Activated CD8-positive, alpha-beta memory T cell treated with anti-CD3 and anti-CD28 coated beads for 48 hours (primary cell): ENCODE measurements around the gene FGD4.

ENCODE experiments used
- DNase-seq, 3 experiments: peaks; one replicate each; pipeline ENCODE4 v3.0.0-alpha.2; 2020; ENCODE audit warnings: low read depth in 2 of 3, low spot score in 2 of 3

Gene FGD4

DNA sequence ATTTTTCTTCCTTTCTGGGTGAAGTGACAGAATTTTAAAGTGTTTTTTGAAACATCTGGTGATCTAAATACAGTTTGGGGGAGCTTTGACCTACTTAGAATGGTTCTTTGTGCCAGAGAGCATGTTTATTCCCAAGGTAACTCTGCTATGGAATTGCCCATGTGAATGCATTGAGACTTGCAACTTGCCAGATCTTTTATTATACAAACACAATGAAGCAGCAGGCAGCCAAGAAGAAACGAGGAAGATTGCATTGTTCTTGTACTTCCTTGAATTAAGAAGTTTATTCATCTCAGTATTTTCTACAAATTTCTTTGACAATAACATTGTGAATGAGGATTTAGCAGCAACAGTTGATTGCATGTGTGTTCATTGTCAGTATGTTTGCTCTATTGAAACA lies 55.5 kb downstream of the FGD4 start:
- no peak for DNase-seq

DNA sequence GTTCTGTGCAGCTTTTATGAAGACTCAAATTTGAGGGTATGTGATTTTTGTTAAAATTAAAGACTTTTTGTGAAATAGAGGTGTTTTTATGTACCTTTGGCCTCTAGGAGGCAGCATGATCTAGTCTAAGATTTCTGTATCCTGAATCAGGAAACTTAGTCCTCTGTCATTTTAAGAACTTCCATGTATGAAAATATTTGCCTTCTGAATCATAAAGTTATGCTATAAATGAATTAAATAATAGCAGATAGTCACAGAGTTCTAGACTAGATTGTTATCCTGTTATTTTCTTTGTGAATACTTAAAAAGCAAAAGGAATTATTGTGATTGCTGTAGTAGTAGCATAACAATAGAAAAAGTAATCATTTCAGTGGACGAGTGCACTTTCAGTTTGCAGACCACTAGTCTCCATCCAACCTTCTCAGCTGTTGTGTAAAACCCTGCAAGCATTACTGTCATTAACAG lies 56.3 kb downstream of the FGD4 start:
- DNase-seq: no peak

DNA sequence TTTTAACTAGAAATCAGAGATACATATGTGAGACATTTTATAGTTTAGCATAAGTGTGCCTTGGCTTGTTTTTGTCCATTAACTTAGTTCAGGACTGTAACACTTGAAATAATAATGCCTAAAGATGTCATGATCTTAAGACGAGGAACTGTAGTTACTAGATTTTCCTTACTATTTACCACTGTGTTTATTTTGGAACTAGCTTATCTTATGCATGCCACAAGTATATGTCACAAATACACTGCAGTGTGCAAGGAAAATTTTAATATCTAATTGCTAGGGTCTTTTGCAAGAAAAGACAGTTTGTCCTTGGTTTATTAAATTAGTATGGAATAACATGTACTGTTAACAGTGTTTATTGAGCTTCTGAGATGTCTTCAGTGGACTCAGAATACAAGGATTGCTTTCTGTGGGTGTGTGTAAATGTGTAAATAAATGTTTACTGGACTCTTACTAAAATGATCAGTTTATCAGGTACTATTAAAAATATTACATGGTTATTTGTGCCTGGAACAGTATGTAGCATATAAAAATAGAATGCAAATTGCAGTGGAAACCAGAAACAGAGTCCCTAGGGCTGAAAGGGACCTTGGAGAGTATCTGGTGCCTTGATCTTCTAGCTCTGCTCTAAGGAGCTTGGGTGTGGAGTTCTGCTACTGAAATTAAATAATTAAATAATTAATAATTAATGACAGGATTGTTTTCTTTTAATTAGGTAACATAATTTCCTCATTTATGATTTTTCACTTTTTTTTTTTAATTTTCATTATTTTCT lies 58.1 kb downstream of the FGD4 start:
- no peak for DNase-seq

DNA sequence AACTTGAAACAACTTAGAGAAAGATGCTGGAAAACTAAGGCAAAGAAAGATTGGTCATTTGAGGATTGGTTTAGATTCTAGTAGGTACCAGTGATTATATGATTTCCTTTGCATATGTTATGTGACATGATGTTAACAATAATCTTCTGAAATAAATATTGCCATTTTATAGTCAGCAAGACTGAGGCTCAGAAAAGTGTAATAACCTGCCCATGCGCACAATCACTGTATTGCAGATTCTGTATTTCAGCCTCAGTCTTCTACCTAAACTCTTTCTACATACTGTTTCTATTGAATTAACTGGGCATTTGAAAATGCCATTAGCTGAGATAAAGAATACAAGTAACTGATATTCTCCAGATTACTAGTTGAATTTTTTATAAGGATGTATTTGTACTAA lies 61.3 kb downstream of the FGD4 start:
- no peak for DNase-seq

DNA sequence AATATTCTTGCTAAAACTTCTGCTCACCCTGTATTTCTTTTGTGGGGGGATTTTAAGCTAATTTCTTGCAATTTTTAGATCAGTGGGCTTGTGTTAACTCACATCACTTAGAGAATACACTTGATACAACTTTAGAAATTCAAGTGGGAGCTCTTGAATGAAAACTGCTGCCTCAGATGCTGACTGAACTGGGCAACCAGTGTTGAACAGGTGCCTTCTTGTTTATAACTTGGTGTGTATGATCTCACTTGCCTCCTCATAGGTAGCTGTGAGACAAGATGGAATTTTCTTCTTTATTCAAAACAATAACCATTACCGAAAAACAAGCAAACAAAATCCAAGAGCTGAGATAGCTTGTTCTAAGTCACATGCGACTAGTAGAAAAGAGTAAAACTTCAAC lies 63.5 kb downstream of the FGD4 start:
- no peak for DNase-seq

DNA sequence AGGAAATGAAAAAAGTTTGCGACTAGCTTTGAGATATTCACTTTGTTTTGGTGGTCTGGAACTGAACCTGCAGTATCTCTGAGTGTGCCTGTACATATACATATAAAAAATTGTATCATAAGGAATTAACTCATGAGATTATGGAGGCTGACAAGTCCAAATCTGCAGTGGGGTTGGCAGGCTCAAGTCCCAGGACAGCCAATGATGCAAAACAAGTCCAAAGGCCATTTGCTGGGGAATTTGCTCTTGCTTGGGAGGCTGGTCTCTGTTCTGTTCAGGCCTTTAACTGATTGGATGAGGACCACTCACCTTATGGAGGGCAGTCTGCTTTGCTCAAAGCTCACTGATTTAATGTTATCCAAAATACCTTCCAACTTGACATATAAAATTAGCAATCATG lies 66.8 kb downstream of the FGD4 start:
- DNase-seq: no peak

DNA sequence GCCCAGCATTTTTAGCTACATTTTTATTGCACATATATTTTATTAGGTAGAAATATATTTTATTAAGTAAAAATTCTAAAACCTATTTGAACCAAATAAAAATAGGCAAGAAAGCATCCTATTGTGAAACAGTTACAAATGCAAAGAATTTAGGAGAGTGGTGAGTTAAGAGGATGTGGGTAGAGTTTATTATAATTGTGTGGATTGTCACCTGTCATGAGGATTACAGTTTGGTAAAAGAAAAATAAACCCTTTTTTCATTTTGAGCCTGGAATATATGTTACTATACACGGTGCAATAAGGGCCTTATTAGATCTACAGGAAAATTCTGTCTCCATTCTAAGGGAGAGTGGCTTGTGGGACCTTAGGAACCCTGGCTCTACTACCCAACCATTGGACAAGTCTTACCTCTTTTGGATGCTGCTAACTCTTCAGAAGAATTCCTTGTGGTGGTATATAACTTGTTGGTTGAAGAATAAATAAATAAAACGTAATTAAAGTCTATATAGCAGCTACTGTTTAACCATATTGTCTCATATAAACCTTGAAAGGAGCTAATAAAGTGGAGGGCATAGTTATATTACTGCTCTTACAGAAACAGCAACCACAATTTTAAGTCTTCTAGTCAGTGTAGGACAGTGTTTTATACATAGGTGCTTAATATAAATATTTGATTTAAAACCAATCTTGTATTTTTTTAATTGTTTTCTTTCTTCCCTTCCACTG lies 67.8 kb downstream of the FGD4 start:
- no peak for DNase-seq

DNA sequence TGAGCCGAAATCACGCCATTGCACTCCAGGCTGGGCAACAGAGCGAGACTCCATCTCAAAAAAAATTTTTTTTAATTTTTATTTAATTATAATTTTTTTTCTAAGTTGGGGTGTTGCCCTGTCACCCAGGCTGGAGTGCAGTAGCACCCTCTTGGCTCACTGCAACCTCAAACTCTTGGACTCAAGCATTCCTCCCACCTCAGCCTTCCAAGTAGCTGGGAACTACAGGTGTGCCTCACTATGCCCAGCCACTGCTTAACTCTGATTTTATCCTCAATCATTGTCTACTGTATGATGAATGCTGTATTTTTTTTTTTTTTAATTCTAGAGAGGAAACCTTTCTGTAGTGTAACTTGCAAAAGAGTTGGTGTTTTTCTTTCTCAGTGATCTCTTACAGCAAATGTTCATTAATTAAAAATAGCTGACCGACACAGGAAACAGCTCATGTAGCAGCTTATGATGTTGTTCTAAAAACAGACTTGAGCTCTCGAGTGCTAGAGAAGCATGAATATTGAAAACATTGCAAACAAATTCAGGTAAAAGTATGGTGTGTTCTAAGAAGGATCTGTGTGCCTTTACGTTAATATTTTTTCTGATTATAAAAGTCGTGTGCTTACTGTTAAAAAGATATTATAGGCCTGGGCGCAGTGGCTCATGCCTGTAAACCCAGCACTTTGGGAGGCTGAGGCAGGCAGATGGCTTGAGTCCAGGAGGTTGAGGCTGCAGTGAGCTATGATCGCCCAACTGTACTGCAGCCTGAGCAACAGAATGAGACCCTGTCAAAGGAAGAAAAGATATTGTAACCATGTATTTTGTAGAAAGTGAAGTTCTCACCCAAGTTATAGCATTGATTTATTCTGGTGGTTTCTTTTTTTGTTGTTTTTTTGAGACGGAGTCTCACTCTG lies 68.9 kb downstream of the FGD4 start:
- DNase-seq: no peak

DNA sequence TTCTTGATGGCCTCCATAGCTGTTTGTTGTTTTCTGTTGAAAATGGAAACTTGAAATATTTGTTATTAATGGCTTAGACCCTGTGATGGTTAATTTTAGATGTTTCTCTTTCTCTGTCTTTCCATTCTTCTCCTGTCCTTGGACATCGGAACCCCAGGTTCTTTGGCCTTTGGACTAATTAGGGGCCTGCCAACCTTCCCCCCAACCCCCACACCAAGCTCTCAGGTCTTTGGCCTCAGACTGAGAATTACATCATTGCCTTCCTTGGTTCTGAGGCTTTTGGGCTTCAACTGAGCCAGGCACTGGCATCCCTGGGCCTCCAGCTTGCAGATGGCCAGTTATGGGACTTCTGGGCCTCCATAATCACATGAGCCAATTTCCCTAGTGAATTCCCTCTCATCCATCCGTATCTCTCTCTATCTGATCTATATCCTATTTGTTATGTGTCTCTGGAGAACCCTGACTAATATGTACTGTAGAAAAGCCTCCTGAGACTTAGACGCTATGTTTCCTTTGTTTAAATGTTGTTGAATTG lies 71.6 kb downstream of the FGD4 start:
- DNase-seq: no peak

DNA sequence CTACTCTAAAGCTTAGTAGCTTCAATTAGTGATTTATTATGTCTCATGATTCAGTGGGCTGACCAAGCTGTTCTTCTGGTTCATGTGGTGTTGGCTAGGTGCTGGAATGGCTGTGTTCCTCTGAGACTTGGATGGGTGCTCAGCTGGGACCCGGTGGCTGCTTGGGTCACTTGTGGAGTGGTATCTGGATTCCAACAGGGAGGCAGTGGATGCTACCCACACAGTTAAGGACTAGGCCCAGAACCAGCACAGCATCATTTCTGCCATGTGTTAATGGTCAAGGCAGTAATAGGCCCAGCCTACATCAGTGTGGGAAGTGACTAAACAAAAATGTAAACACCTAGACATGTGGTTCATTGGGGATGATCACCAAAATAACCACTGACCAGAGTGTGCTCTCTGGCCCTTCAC lies 72.2 kb downstream of the FGD4 start:
- DNase-seq: no peak

DNA sequence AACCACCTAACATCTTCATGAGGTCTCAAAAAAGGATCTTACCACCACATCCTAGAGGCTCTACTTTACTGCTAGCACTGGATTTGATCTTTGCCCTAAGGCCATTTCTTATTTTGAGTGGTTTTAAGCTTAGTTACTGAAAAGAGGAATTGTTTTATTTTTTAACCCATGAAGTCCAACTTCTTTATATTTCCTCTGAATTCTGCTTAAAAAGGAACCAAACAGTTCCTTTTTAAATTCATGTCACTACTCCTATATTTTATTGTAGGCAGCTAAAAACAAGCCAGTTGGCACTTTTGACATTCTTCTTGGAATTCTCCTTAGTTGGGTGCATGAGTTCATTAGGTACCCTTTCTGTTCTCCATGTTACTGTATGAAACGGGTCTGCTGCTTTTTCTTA lies 76.4 kb downstream of the FGD4 start:
- DNase-seq: no peak

DNA sequence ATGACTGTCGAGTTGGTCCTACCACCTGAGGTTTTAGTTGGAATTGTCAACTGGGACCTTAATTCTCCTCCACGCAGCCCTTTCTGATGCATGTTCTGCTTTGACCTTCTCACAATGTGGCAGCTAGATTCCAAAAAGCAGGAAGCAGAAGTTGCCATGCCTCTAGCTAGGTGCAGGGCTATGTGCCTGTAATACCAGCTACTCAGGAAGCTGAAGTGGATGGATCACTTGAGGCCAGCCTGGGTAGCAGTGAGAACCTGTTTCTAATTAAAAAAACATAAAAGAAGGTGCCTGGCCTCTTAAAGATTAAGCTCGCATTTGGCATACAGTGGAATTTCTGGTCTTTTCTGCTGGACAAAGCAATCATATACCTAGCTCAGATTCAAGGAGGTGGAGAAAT lies 77.1 kb downstream of the FGD4 start:
- no peak for DNase-seq

DNA sequence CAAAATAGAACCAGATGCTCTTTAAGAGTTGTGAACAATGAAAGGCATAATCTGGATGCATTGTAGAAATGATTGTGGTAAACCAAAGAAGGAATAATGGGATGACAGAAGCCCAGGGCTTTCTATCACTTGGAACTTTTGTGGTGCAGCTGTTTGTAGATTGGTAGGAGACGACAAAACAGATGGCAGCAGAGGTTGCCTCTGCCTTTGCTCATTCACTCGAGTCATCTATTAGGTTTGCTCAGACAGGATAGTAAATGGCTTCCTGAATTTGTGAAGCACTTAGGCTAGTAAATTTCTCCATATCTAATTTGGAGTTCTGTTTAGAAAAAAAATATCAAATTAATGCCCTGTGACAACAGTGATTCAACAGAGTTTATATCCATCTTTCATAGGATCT lies 78.4 kb downstream of the FGD4 start:
- DNase-seq: no peak

DNA sequence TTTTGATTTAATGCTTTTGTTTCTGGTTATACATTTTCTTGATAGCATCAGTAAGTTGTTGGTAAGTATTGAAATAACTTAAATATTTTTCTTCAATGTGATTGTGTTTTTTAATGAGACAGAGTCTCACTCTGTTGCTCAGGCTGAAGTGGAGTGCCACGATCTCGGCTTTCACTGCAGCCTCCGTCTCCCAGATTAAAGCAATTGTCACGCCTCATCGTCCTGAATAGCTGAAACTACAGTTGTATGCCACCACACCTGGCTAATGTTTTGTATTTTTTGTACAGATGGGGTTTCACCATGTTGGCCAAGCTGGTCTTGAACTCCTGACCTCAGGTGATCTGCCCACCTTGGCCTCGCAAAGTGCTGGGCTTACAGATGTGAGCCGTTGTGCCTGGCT lies 78.8 kb downstream of the FGD4 start:
- no peak for DNase-seq

DNA sequence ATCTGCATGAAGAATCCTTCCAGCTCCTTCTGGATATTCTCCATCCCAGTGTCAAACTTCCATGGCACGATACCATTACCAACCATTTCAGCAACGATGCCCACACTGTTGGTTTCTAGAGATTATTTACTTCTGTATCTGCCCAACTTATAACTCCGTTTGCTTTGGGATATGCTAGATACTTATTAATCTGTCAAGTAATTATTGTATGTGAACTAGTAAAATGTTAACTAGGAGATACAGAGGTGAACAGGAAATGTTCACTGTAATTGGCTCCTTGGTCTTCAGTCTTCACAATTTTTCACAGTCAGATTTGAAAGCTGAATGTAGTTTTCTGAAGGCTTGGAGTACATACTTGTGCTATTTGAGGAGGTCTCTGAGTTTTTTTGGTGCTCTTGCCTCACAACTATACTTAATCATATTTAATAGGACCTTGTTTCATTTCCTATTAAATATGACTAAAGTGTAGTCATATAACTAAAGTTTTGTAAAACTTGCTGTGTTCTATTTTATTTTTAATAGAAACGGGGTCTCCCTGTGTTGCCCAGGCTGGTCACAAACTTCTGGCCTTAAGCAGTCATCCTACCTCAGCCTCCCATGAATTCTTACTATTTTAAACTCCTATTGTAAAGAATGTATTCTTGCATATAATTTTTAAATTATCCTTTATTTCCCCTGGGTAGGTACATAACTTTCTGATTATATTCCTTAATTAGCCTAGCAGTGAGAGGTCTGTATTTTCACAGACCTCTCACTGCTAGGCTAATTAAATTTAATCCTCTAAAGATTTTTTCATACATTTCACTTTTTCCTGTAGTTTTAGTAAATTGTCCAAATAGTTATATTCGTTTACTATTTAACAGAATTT lies 79.7 kb downstream of the FGD4 start:
- no peak for DNase-seq

DNA sequence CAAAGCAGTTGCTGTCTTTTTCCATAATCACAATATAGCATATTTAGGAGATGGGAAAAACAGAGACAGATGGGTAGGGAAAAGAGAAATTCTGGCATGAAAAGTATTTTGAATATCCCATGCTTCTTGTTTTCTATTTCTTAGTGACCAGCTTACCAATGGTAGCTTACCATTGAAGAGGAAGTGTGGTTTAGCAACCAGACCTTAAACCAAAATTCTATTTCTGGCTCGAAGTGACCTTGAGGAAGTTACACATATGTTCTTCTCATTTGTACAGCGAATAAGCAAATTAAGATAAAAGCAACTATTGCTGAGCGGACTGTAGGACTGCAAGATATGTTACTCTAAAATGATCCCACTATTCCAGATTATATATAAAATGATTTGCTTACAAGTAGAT lies 82.9 kb downstream of the FGD4 start:
- no peak for DNase-seq

DNA sequence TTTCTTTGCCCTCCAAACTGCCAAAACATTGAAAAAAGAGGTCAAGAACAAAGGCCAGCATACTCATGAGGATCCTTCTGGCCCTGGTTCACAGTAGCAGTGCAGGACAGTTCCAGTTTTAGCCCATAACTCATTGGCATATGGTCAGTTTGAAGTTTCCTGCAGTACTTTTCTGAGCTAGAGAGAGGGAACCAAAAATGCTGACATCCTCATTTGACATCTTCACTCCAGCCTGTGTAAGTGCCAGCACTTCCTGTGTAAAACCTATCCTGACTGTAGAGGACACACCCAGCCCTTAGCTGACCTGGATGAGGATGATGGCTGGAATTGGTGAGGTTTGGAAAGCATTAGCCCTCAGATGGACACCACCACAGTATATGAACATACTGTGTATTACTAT lies 84.1 kb downstream of the FGD4 start:
- DNase-seq: no peak

DNA sequence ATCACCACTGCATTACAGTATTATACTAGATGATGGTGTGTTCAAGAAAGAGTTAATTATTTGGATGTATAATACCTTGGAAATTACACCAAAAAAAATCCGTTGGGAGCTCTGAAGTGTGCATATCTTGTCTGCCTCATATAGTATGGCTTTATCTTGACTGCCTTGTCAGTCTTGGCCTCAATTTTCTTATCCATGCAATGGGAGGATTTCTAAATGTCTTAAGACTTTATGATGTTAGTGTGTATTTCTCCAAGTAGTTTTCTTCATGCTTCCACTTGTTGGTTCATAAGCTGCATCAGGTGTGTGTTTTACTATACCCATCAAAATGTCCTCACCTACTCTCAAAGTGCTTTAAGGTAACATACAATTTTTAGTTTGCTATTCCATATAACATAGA lies 84.6 kb downstream of the FGD4 start:
- no peak for DNase-seq

DNA sequence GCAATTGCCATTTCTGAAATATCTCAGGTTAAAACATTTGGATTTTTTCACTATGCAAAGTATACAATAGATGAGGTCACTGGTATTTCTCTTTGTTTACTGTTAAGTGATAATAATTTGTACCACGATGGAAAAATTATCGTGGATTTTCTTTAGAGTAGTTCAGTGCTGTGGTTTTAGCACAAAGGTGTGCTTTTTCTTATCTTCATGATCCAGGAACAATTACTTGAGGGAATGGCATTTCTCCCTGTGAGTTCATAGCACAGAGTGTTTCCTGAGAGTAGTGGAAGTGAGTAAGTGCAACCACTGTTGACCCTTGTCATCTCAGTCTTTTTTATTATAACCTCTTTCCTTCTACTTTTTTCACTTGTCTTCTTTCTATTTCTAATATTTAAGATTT lies 86.8 kb downstream of the FGD4 start:
- no peak for DNase-seq

DNA sequence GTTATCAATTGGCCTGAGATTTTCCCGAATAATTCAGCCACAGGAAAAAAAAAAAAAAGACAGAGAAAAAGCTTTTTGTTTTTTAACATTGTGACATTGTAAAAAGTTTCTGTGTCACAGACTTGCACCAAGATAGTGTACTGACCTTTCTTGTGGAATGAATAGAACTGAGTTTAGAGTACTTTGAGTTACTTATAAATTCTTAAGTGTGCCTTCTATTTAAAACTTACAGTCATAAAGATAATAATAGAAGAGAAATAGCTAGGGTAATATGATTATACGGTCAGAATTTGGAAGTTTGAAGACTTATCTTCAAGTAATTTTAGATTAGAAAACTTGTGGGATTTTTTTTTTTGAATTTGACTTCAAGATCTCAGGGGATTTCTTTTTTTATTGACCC lies 88.8 kb downstream of the FGD4 start:
- DNase-seq: no peak

DNA sequence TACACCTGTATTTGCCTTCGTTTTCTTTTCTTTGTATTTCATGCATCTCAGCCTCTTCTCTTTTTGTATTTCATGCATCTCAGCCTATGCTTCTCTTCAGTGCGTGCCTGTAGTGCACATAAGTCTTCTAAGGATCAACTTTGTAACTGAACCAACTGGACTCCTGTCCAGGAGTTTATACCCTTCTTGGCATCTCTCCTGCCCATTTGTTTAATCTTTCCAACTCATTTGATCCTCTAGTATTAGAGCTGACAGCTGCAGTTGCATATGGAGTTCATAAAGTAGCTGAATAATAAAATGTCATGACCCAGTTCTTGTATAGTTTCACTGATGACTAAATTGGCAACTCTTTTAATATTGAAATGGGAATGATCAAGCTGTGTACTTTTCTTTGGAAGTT lies 89.7 kb downstream of the FGD4 start:
- DNase-seq: no peak
